SHP77 (cell line): ENCODE measurements around the gene ITGA3.

Source experiments
- DNase-seq, 2 experiments: peaks; one replicate each; lab custom pipeline; 2025; lab: John Stamatoyannopoulos, UW

Gene ITGA3

GRCh38 chr17:50072130-50072529, 16.2 kb downstream of the ITGA3 start:
- DNase-seq, result no peak

- DNase-seq, result no peak
Observed at GRCh38 chr17:50072925-50073324, 17.0 kb downstream of the ITGA3 start.

DNA sequence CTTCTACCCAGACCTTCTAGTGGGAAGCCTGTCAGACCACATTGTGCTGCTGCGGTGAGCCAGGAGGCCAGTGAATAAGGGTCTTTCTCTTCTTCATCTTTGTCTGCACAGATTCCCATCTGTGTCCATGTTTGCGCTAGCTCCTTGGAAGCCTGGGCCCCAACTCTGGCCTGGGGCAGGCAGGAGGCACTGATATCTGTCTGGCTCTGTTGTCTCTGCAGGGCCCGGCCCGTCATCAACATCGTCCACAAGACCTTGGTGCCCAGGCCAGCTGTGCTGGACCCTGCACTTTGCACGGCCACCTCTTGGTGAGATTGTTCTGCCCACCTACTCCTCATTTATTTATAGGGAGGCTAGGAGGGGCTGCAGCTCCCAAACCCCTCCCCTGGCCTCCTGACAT, 18.3 kb downstream of the ITGA3 start:
- DNase-seq, result no peak

DNA sequence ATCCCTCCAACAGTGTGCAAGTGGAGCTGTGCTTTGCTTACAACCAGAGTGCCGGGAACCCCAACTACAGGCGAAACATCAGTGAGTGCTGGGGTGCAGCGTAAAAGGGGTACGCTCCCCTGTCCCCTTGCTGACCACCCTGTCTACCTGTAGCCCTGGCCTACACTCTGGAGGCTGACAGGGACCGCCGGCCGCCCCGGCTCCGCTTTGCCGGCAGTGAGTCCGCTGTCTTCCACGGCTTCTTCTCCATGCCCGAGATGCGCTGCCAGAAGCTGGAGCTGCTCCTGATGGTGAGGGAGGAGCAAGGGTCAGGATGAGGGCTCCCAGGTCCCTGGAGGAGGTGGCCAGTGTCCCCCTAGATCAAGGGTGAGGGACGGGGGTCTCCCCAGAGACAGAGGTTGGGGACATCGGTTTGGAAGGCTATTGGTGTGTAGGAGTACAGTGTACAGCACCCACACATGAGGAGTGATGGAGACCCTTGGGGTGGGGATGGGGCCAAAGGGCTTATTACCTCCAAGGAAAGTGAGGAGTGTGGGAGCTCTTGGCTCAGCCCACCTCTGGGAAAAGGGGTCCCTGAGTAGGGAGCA, 19.6 kb downstream of the ITGA3 start:
- DNase-seq, result no peak

GRCh38 chr17:50076221-50076590, 20.3 kb downstream of the ITGA3 start:
- no peak for DNase-seq

- DNase-seq, result no peak
Observed at GRCh38 chr17:50076591-50077235, 20.8 kb downstream of the ITGA3 start.

DNA sequence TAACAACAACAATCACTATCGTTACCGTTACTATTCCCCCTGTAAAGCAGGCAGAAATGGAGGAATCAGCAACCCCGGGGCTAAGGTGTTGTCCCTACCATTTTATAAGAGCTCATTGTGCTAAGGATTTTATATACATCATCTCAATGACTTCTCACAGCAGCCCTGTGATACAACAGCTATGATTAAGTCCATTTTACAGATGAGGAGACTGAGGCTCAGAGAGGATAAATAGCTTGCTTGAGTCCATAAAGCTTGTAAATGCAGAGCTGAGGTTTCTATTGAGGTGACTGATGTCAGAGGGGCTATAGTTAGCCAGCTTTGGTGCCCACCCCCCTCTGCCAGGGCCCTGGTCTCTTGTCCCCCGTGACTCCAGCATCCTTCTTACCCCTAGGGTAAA, 22.5 kb downstream of the ITGA3 start:
- DNase-seq, result no peak

DNA sequence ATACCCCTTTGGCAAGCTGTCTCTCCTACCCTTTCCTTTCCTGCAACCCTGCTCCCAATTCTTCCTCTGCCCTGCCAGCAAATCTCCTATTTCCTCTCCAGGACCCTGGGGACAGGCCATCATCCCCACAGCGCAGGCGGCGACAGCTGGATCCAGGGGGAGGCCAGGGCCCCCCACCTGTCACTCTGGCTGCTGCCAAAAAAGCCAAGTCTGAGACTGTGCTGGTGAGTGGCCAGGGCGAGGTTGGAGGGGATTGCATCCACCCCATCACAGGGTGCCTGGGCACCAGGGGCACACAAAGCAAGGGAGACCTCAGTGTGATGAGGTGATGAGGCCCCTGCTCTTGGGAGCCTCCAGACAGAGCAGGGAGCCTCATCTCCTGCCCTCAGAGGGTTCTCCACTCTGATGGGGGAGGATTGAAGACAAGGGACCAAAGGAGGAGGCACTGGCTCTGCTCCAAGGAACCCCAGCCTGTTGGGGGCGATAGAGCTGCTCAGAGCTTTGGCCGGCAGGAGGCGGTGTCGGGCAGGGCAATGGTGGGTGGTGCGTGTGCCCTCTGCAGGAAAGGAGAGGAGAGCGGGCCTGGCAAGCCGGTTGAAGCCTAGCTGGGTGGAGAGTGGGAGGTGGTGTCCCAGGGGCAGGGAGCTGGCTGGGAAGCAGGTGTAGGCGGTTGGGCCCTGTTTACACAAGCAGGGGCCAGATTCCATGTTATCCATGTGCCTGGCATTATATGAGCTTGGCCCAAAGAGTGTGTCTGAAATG, 23.6 kb downstream of the ITGA3 start:
- peak; percentile 45 to 47 for DNase-seq

DNA sequence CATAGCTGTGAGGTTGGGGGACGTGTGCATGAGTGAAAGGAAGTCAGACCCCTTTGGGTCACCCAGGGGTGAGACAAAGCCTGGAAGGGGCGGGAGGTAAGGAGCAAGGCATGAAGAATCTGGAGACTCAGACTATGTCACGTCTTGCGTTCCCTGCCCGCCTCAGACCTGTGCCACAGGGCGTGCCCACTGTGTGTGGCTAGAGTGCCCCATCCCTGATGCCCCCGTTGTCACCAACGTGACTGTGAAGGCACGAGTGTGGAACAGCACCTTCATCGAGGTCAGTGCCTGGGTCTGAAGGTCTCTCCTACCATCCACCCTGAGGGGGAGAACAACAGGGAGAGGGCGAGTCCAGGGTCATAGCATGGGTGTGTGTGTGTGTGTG, 24.2 kb downstream of the ITGA3 start:
- DNase-seq, result no peak

- no peak for DNase-seq
Observed at GRCh38 chr17:50080827-50081226, 24.9 kb downstream of the ITGA3 start.

DNA sequence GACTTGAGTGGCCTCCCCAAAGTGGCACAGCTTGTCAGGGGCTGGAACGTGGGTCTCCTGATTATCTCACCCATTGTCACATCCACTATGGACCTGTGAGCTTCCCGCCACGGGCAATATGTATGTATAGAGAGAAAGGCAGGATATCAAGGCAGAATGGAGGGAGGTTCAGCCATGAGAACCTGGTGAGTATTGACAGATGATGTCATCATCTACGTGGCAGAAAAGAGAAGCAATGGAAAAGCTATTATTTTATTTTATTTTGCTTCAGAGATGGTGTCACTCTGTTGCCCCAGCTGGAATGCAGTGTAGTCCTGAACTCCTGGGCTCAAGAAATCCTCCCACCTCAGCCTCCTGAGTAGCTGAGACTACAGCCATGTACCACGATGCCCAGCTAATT, 25.8 kb downstream of the ITGA3 start:
- DNase-seq, result no peak

GRCh38 chr17:50087246-50087911, 31.5 kb downstream of the ITGA3 start:
- peak; percentile 59 to 79 for DNase-seq

GRCh38 chr17:50087912-50088405, 32.0 kb downstream of the ITGA3 start:
- no peak for DNase-seq

- DNase-seq, result no peak
Observed at GRCh38 chr17:50088952-50089825, 33.3 kb downstream of the ITGA3 start.

DNA sequence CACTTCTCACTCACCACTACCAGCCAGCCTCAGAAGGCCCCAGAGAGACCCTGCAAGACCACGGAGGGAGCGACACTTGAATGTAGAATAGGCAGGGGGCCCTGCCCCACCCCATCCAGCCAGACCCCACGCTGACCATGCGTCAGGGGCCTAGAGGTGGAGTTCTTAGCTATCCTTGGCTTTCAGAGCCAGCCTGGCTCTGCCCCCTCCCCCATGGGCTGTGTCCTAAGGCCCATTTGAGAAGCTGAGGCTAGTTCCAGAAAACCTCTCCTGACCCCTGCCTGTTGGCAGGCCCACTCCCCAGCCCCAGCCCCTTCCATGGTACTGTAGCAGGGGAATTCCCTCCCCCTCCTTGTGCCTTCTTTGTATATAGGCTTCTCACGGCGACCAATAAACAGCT, 34.2 kb downstream of the ITGA3 start:
- no peak for DNase-seq

DNA sequence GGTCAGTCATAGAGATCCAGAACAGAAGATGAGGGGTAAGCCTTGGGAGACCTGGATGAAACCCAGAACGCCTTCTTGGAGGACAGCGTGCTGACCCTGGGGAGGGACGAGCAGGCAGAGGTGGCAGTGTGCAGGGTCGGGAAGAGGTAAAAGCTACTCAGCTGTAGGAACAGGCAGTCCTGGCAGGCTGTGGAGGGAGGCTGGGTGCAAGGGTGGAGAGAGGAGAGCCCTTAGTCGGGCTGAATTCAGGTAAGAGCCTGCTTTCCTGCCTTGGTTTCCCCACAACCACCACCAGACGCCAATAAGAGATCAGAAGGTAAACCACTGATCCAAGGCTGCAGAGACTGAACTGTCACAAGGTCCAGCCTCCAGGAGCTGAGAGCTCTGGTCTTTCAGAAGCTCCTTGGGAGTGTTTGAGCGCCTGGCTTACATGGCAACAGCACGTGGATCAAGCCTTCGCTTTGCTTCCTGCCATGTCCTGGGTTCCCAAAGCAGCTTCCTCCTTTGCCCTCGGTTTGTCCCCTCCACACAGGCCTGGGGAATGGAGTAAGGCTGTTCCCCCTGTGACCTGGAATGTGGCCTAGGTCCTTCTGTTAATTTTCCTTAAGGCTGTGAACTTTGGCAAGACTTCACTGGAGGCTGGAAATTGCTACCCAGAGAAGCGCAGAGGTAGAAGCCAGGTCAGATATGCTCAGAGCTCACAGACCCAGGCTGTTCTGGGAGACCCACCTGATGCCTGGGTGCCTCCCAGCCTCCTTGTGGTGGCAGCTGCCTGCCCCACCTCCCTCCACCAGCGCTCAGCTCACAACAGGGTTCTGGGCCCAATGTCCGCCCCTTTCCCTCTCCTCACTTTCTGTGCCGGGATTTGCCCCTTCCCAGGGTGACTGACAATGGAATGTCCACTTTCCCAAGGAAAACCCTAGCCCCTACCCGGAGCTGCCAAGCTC, 35.3 kb downstream of the ITGA3 start:
- no peak for DNase-seq

DNA sequence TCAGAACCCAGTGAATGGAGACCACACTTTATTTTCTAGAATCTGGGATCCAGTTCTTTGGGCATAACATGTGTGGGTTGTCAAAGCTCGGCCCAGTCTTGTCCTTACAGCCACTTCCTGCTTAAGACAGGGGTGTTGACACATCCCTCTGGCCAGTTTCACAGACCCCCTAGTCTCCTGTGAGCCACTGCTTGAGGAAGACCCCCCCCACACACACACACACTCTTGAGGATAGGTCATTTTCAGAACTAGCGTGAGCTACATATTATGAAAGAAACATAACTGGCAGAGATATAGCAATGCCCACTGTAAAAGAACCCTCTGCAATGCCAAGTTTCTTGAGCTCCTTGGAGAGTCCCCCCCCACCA, 36.0 kb downstream of the ITGA3 start:
- no peak for DNase-seq

DNA sequence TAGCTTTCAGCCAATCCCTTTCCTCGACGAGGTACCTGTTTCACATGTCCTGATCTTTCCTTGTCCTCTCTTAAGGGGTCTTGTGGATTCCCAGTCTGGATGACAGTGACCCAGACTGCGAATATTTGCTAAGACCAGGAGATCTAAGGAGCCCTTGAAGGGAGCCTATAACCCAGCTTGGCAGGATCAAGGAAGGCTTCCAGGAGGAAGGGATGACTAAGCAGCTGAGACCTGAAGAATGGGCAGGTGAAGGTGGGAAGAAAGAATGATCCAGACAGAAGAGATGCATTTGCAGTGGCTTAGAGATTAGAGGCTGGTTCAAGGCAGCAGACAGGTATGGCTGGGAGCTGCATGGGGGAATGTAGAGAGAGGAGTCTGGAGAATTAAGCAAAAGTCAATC, 37.3 kb downstream of the ITGA3 start:
- no peak for DNase-seq

DNA sequence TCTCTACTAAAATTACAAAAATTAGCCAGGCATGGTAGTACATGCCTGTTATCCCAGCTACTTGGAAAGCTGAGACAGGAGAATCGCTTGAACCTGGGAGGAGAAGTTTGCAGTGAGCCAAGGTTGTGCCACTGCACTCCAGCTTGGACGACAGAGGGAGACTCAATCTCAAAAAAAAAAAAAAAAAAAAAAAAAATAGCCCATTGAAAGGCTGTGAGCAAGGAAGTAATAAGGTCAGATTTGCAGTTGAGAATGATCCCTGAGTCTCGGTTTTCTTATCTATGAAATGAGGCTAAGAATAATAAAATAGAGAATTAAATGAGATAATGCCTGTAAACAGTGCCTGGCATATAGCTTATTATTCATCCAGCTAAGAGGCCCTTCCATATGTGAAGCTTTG, 37.9 kb downstream of the ITGA3 start:
- no peak for DNase-seq

- peak; percentile 76 to 77 for DNase-seq
Observed at GRCh38 chr17:50094243-50094752, 38.4 kb downstream of the ITGA3 start.
